ENCODE data around the gene SCN10A. TPM values are rescaled to one million over a fixed set of nuclear protein-coding genes. Genes with fewer than 3 reads are reported as not detected.
A peak's percentile ranks its signal among the peaks of the same experiment; 100 is the strongest.

The SCN10A gene
- total RNA-seq, 1 donor from 2014 or later = not detected

GRCh38 chr3:38669668-38670067 lies 146.3 kb downstream of the SCN10A start:
- no peak for TF ChIP-seq CTCF (conservative IDR thresholded peaks at IDR 0.05; ENCODE audit: low read depth, low read length)
- DNase-seq (ENCODE audit: low read depth) = no peak

GRCh38 chr3:38662544-38662943 lies 153.5 kb downstream of the SCN10A start:
- H3K4me3 ChIP-seq (ENCODE audit: low read depth, low read length) = no peak overlapping the region
- peak; percentile 70 for TF ChIP-seq CTCF (conservative IDR thresholded peaks at IDR 0.05; ENCODE audit: low read depth, low read length)
- peak; percentile 10 for DNase-seq (ENCODE audit: low read depth)

More at GRCh38 chr3:38669668-38670067, 146.3 kb downstream of the SCN10A start:
- no peak overlapping the region for H3K4me3 ChIP-seq (ENCODE audit: low read depth, low read length)

GRCh38 chr3:38658841-38659240 lies 157.2 kb downstream of the SCN10A start:
- TF ChIP-seq CTCF (conservative IDR thresholded peaks at IDR 0.05; ENCODE audit: low read depth, low read length) = no peak
- no peak overlapping the region for H3K4me3 ChIP-seq (ENCODE audit: low read depth, low read length)
- no peak for DNase-seq (ENCODE audit: low read depth)

- H3K4me3 ChIP-seq (ENCODE audit: low read depth, low read length) = no peak overlapping the region
- no peak for TF ChIP-seq CTCF (conservative IDR thresholded peaks at IDR 0.05; ENCODE audit: low read depth, low read length)
- no peak for DNase-seq (ENCODE audit: low read depth)
Observed at GRCh38 chr3:38657369-38657768, 158.6 kb downstream of the SCN10A start.

DNA sequence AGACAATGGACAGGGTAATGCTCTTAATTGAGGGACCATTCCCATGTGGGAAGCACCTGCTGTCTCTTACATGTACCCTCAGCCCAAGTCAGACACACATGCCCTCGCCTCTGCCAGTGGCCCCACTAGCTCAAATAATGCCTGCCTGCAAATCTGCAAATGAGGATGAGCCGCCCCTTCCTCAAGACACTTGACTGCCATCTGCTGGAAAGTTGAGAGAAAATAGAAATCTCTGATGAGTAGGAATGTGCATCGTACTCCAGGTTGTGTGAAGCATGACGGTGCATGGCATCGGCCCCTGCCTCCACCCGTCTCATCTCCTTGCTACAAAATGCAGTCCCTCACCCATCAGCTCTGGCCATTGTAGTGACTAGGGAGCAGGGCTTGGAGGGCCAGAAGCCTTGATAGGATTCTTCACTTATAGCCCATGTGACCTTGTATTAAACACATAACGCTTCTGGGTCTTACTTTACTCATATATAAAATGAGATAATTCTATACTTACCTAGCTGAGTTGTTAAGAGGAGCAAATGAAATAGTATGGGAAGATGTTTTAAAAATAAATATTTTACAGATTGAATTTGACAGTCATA lies 160.2 kb downstream of the SCN10A start:
- H3K4me3 ChIP-seq (ENCODE audit: low read depth, low read length) = no peak overlapping the region
- TF ChIP-seq CTCF (conservative IDR thresholded peaks at IDR 0.05; ENCODE audit: low read depth, low read length) = peak; percentile 69
- DNase-seq (ENCODE audit: low read depth) = peak; percentile 12

GRCh38 chr3:38653685-38654537 lies 162.1 kb downstream of the SCN10A start:
- no peak for DNase-seq (ENCODE audit: low read depth)
- no peak overlapping the region for H3K4me3 ChIP-seq (ENCODE audit: low read depth, low read length)
- TF ChIP-seq CTCF (conservative IDR thresholded peaks at IDR 0.05; ENCODE audit: low read depth, low read length) = no peak

All from epithelial cell of proximal tubule (primary cell).